ENCODE measurements around the gene IFNGR2. TPM values are rescaled to one million over a fixed set of nuclear protein-coding genes. Genes with fewer than 3 reads are reported as not detected.

Gene IFNGR2
- total RNA-seq, 1 experiment from 2014 or later: 44.1 TPM

GRCh38 chr21:33360281-33360680 lies 42.9 kb upstream of the IFNGR2 start:
- no peak for TF ChIP-seq CTCF (conservative IDR thresholded peaks at IDR 0.05)
- Mint-ChIP-seq H3K4me3 (no peak overlapping the region), H3K36me3 (ENCODE audit: insufficient read depth in 1 of 3, low read depth in 3 of 3) (peaks cover 3 to 18% (median 14%) of the 10 kb centered on the region in 3 experiments; a peak in 5 of 7 replicates), H3K9me3 (peaks cover 0 to 4% of the 10 kb centered on the region in 2 experiments; a peak in 3 of 5 replicates), H3K27ac (no peak overlapping the region), H3K4me1 (peaks cover 16 to 17% of the 10 kb centered on the region in 2 experiments), H3K27me3 (ENCODE audit: low read depth) (no peaks in the 10 kb centered on the region; the same call in 1 of the 2 replicates)
- Histone ChIP-seq H3K56ac (ENCODE audit: insufficient read length, low read depth, low read length) (no peak overlapping the region), H4K8ac (replicated peaks; ENCODE audit: insufficient read length, low read depth, low read length) (no peak overlapping the region), H3K9ac (ENCODE audit: extremely low read depth, insufficient read length, low read length) (no peak overlapping the region), H3K23ac (ENCODE audit: insufficient read length, low read depth, low read length) (no peak overlapping the region), H2BK120ac (ENCODE audit: low read depth, low read length, poor library complexity, severe bottlenecking) (no peak overlapping the region), H3K79me2 (ENCODE audit: insufficient read depth, low read length) (no peaks in the 10 kb centered on the region), H3K4me2 (ENCODE audit: insufficient read depth, insufficient read length, low read length) (no peak overlapping the region), H4K91ac (ENCODE audit: insufficient read length, low read depth, low read length) (no peak overlapping the region), H2BK5ac (ENCODE audit: insufficient read length, low read length) (no peak overlapping the region), H2BK12ac (ENCODE audit: insufficient read length, low read depth, low read length) (no peak overlapping the region), H3K27ac (ENCODE audit: insufficient read length, low read depth, low read length) (no peak overlapping the region), H3K4me1 (ENCODE audit: insufficient read depth, low read length) (no peaks in the 10 kb centered on the region), H3K18ac (ENCODE audit: insufficient read length, low read depth, low read length) (no peak overlapping the region), H2BK20ac (ENCODE audit: low read depth, low read length, poor library complexity, severe bottlenecking) (no peak overlapping the region), H3T11ph (ENCODE audit: low read length) (no peak overlapping the region), H3K4ac (ENCODE audit: low read depth, low read length) (no peak overlapping the region), H4K20me1 (ENCODE audit: control insufficient read depth, insufficient read depth, insufficient read length) (no peaks in the 10 kb centered on the region), H2AK5ac (ENCODE audit: insufficient read length, low read length) (no peak overlapping the region), H3K27me3 (ENCODE audit: insufficient read depth, low read length) (no peaks in the 10 kb centered on the region), H3K23me2 (ENCODE audit: insufficient read length, low read depth, low read length, poor library complexity, severe bottlenecking) (no peaks in the 10 kb centered on the region), H3K9me3 (ENCODE audit: control insufficient read depth, low read depth, low read length) (no peaks in the 10 kb centered on the region), H3K79me1 (ENCODE audit: insufficient read depth, low read depth, low read length, poor library complexity, severe bottlenecking) (no peaks in the 10 kb centered on the region), H2BK15ac (ENCODE audit: low read depth, low read length) (no peak overlapping the region), H4K5ac (ENCODE audit: insufficient read length, low read depth, low read length) (no peak overlapping the region), H2AFZ (ENCODE audit: low read length) (no peak overlapping the region), H3K14ac (ENCODE audit: insufficient read depth, low read length) (no peak overlapping the region)
- no CpG with 5 or more reads among the region's 6 CpGs for WGBS (ENCODE audit: extremely low coverage, insufficient read length, low lambda C conversion rate)
- DNase-seq: no peak
